Neutrophil (primary cell): ENCODE results near the gene ANKRD11.

Experiments used
- H3K27ac ChIP-seq: fragments of 200-600 bp; sonication (generic); 2 replicates; pipeline ENCODE4 v1.5.1; 2016; ENCODE audit warnings: mild to moderate bottlenecking, moderate library complexity
- H3K27me3 ChIP-seq: fragments of 200-600 bp; sonication (generic); 2 replicates; pipeline ENCODE4 v1.6.0; 2016; ENCODE audit warnings: mild to moderate bottlenecking
- H3K36me3 ChIP-seq: fragments of 200-600 bp; sonication (generic); 2 replicates; pipeline ENCODE4 v1.5.1; 2017
- H3K4me1 ChIP-seq, 2 experiments: fragments of 200-600 bp in 1 of 2; sonication (generic) in 1 of 2; 1 replicate in 1 of 2; 2 replicates in 1 of 2; pipeline versions ENCODE4 v1.5.1 to v1.6.1; 2013 to 2016; ENCODE audit warnings: low read depth in 1 of 2, low read length in 1 of 2, mild to moderate bottlenecking in 1 of 2, moderate library complexity in 1 of 2; ENCODE audit not compliant: control insufficient read depth in 1 of 2, insufficient read depth in 1 of 2
- H3K4me3 ChIP-seq, 2 experiments: fragments of 200-600 bp in 1 of 2; sonication (generic) in 1 of 2; 1 replicate in 1 of 2; 2 replicates in 1 of 2; pipeline ENCODE4 v1.5.1; 2013 to 2016; ENCODE audit warnings: low read depth in 1 of 2, low read length in 1 of 2, mild to moderate bottlenecking in 1 of 2, moderate library complexity in 1 of 2
- H3K9me3 ChIP-seq: fragments of 200-600 bp; sonication (generic); 2 replicates; pipeline ENCODE4 v1.5.1; 2016
- TF ChIP-seq, protein P1 (sequence below): fragments of 200-600 bp; sonication (generic); IDR thresholded peaks from 2 replicates; pipeline ENCODE4 v1.5.1; 2016; ENCODE audit warnings: antibody characterized with exemption

Gene ANKRD11

DNA sequence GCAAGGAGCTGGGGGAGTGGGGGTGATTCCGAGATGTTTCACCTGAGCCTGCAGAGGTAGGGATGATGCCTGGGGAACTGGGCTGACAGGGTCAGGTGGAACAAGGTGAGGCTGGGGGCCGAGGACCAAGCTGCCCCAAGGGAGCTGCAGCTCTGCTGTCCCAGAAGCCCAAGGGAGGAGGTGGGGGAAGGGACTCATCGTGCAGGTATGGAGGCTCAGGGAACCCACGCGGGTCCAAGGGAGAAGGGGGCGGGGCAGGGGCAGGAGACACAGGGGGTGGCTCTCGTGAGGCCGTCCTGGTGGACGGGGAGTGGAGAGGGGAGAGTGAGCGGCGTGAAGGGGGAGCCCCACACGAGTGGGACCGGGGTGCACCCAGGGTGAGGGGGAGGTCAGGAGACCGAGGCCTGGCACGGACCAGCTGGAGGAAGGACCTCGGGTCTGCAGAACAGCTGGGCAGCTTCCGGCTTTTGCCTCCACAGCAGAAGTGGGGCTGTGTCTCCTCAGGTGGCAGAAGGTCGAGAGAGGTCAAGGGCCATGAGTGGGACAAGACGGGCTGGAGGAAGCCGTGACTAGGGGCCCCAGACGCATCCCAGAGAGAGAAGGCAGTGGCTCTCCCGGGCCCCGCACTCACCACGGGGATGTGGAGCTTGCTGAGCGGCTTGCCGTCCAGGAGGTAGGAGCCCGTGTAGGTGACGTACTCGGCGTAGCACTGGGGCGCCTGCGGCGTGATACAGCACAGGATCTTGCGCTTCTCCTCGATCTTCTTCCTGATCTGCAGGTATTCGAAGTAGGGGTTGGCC lies 211.7 kb downstream of the ANKRD11 start:
- Histone ChIP-seq H3K36me3 (peaks cover 85% of the 10 kb centered on the region), H3K4me3 (no peak overlapping the region), H3K4me1 (no peaks in the 10 kb centered on the region), H3K27ac (no peak overlapping the region), H3K27me3 (no peaks in the 10 kb centered on the region), H3K9me3 (no peaks in the 10 kb centered on the region)
- TF ChIP-seq, protein P1, sequence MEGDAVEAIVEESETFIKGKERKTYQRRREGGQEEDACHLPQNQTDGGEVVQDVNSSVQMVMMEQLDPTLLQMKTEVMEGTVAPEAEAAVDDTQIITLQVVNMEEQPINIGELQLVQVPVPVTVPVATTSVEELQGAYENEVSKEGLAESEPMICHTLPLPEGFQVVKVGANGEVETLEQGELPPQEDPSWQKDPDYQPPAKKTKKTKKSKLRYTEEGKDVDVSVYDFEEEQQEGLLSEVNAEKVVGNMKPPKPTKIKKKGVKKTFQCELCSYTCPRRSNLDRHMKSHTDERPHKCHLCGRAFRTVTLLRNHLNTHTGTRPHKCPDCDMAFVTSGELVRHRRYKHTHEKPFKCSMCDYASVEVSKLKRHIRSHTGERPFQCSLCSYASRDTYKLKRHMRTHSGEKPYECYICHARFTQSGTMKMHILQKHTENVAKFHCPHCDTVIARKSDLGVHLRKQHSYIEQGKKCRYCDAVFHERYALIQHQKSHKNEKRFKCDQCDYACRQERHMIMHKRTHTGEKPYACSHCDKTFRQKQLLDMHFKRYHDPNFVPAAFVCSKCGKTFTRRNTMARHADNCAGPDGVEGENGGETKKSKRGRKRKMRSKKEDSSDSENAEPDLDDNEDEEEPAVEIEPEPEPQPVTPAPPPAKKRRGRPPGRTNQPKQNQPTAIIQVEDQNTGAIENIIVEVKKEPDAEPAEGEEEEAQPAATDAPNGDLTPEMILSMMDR, result no peak

DNA sequence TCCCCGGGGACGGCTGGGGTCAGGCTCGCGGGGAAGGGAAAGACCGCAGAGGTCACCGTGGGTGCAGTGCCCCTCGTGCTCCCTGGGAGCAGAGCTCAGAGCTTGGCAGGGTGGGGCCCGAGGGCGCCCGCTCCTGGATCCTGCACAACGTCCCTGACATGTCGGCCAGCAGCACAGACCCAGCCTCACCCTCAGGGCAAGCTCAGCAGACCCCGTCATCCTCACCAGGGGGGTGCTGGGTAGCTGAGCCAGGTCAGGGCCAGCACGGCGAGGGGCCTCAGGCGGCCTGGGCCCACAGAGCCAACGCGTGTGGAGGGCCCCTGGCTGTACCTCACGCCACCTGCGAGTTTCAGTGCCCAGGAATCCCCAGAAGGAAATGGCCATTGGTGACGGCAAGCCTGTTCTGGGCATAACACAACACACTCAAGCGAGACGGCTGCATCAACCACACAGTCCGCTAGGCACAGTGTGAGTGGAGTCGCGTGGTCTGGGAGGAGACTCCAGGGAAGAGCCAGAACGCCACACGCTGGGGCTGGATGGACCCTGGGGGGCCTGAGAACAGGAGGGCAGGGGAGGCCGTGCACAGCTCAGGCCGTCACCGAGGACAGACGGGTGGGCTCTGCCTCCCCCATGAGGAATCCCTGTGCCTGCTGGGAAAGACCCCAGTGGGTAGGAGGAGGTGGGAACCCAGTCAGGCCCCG lies 212.6 kb downstream of the ANKRD11 start:
- Histone ChIP-seq H3K27ac (no peak overlapping the region), H3K4me1 (no peaks in the 10 kb centered on the region), H3K9me3 (no peaks in the 10 kb centered on the region), H3K36me3 (peaks cover 90% of the 10 kb centered on the region), H3K27me3 (no peaks in the 10 kb centered on the region), H3K4me3 (no peak overlapping the region)
- TF ChIP-seq, protein P1, result no peak

DNA sequence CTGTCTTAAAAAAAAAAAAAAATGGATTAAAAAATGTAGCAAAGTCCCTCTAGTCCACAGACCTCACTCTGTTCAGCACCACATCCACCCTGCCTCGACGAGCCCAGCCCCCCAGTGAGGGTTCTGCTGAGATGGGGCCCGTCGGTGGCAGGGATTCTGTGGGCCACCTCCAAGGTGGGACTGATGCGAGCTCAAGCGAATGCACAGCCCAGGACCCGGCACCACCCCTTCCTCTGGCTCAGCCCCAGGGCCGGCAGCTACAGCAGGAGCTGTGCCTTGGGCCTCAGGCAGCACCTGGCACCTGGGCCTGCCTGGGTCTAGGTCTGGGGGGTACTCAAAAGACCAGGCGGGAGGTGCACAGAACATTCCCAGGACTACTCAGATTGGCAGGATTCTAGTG lies 213.3 kb downstream of the ANKRD11 start:
- H3K36me3 ChIP-seq, result peaks cover 95% of the 10 kb centered on the region
- no peaks in the 10 kb centered on the region for H3K4me1 ChIP-seq
- no peaks in the 10 kb centered on the region for H3K27me3 ChIP-seq
- H3K4me3 ChIP-seq, result no peak overlapping the region
- H3K27ac ChIP-seq, result no peak overlapping the region
- TF ChIP-seq, protein P1, result no peak
- H3K9me3 ChIP-seq, result no peaks in the 10 kb centered on the region

DNA sequence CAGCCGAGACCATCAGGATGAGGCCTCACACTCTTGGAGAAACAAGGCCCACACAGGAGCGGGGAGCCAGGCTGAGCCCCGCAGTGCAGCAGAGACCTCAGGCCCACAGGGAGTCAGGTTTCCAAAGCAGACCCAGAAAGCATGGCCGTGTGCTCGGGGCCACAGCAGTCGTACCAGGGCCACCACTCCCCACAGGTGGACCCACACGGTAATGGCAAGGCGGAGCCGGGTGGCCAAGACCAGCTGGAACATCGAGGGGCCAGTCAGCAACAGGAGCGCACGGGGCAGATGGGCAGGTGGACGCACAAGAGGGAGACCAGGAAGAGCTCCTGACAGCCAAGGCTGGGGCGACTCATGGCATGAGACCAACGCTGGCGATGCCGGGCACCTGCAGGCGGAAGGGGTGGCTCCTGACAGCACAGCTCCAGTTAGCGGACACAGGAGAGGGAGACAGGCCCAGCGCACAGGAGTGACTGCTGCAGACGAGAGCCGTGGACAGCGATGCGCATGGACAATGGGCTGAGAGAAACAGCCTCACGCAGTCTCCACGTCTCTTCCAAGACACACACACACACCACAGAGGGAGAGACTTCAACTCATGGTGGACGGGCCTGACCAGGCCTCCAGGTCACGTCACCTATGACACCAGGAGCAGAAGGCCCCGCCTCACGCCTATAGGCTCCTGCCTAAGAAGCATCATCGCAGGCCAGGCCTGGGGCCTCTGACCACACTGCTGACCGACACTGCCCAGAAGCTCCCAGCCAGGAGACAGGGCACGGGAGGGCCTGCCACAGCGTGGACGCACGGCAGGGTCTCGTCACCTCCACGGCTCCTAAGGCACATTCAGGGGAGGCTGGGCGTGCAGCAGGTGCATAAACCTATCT lies 214.3 kb downstream of the ANKRD11 start:
- no peaks in the 10 kb centered on the region for H3K27me3 ChIP-seq
- H3K9me3 ChIP-seq, result no peaks in the 10 kb centered on the region
- no peak overlapping the region for H3K27ac ChIP-seq
- TF ChIP-seq, protein P1, result no peak
- H3K4me1 ChIP-seq, result no peaks in the 10 kb centered on the region
- H3K36me3 ChIP-seq, result peaks cover 97% of the 10 kb centered on the region
- H3K4me3 ChIP-seq, result no peak overlapping the region

DNA sequence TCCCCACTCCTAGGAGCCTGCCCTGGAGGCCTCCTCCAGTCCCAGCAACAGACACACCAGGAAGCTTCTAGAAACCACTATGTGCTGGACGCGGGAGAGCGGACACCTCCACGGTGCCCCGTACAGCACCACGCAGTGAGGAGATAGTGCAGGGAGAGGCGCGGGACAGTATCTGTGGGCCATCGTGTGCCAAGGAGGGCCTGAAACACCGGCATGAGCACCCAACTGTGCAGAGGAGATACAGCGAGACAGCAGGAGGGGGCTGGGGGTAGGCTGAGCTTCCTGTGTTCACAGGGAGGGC lies 215.1 kb downstream of the ANKRD11 start:
- H3K4me3 ChIP-seq, result no peak overlapping the region
- H3K4me1 ChIP-seq, result no peaks in the 10 kb centered on the region
- H3K9me3 ChIP-seq, result no peaks in the 10 kb centered on the region
- TF ChIP-seq, protein P1, result no peak
- H3K36me3 ChIP-seq, result peaks cover 97% of the 10 kb centered on the region
- no peaks in the 10 kb centered on the region for H3K27me3 ChIP-seq
- no peak overlapping the region for H3K27ac ChIP-seq
